Activated CD8-positive, alpha-beta memory T cell treated with anti-CD3 and anti-CD28 coated beads, Interleukin-2, amount 50 U/mL, for 4 hours (primary cell): ENCODE results near the gene GNAO1.

Experiments used
- DNase-seq: peaks from one replicate; pipeline ENCODE4 v3.0.0-alpha.2; 2020

The GNAO1 gene

DNA sequence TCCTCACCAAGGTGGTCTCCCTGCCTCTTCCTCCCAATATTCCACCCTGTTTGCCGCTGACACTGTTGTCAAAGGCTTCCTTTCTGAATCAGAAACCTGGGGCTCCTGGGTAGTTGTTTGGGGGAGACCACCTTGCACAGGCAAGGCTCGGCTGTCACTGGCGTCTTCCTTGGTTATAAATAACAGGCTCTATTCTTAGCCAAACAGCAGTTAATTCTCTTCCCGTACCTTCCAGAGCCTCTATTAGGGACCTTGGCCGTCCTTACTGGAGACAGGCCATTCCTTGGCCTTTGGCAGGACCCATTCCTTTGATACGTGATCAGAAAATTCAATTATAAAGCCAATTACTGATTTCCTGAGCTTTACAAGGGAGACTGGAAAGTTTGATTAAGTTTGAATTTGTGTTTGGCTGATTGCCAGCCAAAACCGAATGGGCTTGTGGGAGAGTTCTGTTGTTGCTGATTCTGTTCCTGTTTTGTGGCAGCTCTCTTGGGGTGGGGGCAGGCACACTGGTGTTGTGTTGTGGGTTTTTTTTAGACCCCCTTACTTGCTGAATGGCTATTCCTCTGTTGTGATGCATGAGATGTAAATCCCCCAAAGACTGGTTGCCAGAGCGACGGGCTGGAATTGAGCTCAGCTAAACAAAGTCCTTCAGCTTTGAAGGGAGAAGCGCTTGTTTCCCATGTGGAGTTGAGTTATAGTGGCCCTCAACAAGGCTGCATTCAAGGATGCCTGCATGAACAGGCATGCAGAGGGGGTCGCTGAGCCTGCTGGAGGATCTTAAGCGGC, 104.6 kb downstream of the GNAO1 start:
- no peak for DNase-seq

- no peak for DNase-seq
These were observed 106.4 kb downstream of the GNAO1 start for GRCh38 chr16:56297684-56298083.

- no peak for DNase-seq
These were observed 106.8 kb downstream of the GNAO1 start for GRCh38 chr16:56298116-56298515.

DNA sequence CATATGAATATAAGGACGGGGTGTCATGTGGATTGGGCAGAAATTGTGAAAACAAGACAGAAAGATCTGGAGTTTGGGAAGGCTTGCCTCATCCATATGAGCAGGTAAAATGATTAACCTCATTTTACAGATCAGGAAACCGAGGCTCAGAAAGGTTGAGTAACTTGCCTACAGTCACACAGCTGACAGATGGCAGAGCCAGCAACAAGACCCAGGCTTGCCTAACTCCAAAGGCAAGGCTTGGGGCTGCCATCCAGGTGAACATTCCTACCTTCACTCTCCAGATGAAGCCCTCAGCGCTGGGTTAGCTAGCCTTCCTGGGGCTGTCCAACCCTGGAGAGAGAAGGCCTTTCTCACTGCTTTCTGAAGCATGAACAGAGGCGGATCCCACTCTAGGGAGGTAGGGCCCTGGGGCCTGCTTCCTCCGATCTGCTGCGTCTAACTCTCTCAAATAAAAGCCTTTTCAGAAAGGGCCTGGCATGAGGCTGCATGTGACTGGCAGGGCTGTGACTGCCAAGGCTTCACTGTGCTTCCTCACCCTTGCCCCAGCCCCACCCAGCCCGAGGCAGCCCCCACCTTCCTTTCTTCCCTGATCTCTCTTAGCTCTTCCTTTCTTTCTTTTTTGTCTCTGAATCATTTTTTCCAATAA, 107.8 kb downstream of the GNAO1 start:
- no peak for DNase-seq

DNA sequence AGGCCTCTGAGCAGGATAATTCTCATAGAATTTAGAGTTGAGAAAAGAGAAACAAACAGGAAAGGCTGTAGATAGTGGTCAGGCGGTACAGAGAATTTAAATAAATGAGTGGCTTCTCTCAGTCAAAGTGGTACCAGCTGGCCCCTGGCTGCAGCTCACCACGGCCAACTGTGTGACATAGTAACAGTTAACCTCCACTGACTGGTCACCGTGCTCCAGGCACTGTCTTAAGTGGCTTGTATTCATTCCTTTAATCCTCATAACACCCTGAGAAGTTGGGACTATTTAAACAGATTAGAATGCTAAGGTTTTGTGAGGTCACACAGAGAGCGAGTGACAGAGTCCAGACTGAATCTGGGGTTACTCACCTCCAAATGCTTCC, 108.9 kb downstream of the GNAO1 start:
- DNase-seq = no peak

- DNase-seq = no peak
These were observed 109.9 kb downstream of the GNAO1 start for GRCh38 chr16:56300891-56301850.

DNA sequence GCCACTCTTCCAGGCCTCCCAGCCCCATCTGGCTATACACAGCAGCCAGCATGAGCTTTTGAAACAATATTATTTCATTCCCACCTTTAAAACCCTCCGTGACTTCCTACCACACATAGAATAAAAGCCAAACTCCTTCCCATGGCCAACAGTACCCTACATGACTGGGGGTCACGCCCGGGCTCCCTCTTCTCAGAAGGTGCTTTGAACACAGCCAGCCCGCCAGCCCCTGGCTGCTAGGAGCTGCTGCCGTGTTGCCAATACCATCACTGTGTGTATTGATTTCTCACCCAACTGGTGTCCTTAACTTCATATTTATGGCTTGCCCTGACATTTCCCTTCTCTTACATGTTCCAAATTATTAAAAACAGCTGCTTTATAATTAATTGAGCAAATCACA, 111.2 kb downstream of the GNAO1 start:
- DNase-seq = no peak

- DNase-seq = no peak
These were observed 111.9 kb downstream of the GNAO1 start for GRCh38 chr16:56303066-56303715.

DNA sequence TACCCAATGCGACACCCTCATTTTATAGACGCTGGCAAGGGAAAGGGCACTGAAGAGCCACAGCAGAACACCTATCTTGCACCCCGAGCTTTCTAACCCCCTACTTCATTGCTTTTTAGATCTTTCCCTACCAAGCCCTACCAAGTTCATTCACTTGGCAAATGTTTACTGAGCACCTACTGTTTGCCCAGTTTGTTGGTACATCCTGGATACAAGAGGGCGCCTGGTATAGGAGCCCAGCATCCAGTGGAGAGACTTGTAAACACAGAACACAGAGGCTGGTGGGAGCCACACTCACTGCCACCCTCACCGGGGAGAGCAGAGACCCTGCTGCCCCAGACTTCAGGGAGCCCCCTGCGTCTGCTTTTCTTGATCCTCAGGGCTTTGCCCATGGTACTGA, 112.6 kb downstream of the GNAO1 start:
- DNase-seq = no peak

DNA sequence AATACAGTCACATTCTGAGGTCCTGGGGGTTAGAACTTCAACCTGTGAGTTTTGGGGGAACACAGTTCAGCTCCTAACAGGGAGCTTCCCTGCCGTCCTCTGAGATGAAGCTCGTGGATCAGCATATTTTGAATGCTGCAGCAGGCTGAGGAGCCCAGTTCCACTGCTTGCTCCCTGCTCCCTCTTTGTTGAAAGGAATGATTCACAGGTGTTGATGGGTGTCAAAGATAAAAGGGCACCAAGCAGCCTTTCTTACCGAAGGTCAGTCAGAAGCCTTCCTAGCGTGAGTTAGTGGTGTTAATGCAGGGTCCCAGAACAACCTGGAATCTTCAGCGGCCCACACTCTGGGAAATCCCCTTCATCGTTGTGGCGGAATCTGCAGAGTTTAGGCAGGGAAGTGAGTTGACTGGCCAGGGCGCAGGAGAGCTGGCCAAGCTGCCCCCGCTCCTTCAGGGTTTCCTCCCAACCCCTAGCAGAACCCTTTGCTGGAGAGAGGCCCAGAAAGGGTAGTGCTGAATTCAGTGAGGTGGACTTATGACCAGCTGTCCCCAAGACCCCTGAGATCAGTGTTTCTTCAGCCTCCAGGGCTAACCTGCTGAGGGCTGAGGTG, 114.8 kb downstream of the GNAO1 start:
- DNase-seq = no peak

DNA sequence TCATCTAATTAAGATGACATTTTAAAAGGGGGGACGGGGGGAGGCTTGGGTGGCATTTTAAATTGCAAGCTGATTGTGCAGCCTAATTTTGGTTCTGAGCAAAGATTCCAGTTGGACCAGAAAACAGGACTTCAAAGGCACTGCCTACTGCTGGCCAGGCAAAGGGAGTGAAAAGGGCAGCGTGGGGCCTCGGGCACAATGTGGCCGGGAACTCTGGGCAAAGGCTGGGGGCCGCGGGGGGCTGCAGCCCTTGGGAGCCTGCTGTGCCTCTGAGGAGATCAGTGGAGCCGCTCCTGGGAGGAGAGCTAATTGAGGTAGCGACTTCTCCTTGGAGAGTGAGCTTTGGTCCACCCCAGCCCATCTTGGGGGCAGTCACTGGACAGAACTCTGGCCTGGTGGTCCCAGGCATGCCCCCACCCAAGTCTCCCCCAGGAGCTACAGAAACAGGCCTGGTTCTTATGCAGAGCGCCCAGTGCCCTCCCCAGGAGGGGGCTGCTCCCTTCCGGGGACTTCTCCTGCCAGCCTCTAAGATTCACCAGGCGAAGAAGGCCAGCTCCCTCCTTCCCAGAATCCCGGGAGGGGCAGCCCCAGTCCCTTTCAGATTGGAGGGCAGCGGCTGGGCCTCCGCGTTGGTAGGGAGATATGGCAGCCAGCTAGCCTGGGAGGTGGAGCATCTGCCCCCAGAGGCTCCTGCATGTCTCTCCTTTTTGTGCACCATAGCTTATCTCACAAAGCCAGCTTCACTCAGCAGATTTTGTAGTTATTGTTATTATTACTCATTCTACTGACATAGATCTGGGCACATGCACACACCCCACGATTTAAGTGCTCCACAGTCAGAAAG, 115.6 kb downstream of the GNAO1 start:
- no peak for DNase-seq

- no peak for DNase-seq
These were observed 116.2 kb downstream of the GNAO1 start for GRCh38 chr16:56307534-56307873.

GRCh38 chr16:56309008-56309407, 117.7 kb downstream of the GNAO1 start:
- no peak for DNase-seq

GRCh38 chr16:56310690-56311089, 119.4 kb downstream of the GNAO1 start:
- no peak for DNase-seq

- no peak for DNase-seq
These were observed 120.1 kb downstream of the GNAO1 start for GRCh38 chr16:56311208-56312027.

DNA sequence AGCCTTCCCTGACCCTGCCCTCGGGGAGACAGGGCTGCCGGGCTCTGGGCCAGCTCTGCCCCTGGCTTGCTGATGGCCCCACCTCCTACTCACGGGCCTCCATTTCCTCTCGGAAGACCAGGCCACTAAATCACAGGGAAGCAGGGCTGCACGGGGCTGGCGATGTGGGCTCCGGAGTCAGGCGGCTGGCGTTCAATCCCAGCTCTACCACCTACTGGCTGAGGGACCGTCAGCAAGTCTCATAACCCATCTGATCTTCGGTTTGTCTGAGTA, 120.7 kb downstream of the GNAO1 start:
- DNase-seq = no peak

DNA sequence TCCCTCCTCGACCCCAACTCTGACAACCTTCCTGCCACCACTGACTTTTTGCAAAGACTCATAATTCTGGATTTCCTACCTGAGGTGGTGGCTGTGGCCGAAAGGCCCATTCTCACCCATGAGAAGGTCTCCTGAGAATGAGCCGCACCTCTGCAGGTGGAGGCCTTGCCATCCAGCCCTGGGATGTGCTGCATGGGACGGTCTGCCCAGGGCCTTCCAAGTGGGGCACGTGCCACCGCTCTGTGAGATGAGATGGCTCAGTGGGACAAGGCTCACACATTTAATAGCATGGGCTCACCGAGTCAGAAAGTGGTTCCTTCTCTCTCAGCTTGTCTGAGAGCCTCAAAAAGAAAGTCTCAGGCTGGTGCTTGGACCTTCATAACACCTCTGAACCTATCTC, 121.3 kb downstream of the GNAO1 start:
- no peak for DNase-seq

DNA sequence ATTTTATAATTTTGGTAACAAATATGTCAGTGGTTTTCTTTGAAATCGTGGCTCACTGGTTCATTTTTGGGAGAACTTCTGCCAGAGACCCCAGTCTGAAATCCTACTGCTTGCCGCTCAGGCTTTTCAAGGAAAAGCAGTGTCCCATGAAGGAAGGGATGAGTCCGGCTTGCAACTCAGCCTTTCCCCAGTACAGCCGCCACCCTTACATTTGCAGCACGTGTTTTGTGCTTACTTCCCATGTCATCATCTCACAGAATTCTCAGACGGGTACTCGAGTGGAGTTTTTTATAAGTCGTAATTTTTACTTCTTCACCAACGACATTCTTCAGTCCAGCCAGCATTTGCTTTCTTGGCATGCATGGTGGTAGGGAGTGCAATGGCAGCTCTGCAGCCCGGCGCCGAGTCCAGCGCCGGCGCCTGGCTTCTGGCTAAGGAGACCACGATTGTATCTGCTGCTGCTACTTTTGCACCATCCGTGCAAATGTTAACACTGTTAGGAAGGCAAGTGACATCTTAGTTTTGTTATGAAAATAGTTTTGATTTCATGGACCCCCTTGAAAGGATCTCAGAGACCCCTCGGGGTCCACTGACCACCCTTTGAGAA, 123.1 kb downstream of the GNAO1 start:
- DNase-seq = no peak

GRCh38 chr16:56315955-56316354, 124.7 kb downstream of the GNAO1 start:
- DNase-seq = no peak

GRCh38 chr16:56316545-56316944, 125.3 kb downstream of the GNAO1 start:
- no peak for DNase-seq
